HFFc6 (cell line): Measurements from ENCODE around the gene FCN1. TPM values are rescaled to one million over a fixed set of nuclear protein-coding genes. Genes with fewer than 3 reads are reported as not detected.

Experiments used
- DNase-seq: peaks from one replicate; pipeline ENCODE4 v3.0.0-alpha.2; 2018
- H3K27ac Mint-ChIP-seq: 2 replicates; pipeline ENCODE4 v1.8.0; 2020; ENCODE audit warnings: mild to moderate bottlenecking, mixed read lengths
- H3K27me3 Mint-ChIP-seq: 2 replicates; pipeline ENCODE4 v1.8.0; 2021; ENCODE audit warnings: mild to moderate bottlenecking, moderate library complexity, mixed read lengths; ENCODE audit not compliant: insufficient read depth
- H3K36me3 Mint-ChIP-seq: 2 replicates; pipeline ENCODE4 v1.8.0; 2021; ENCODE audit warnings: low read depth, mixed read lengths
- H3K4me1 Mint-ChIP-seq: 2 replicates; pipeline ENCODE4 v1.8.0; 2020; ENCODE audit warnings: low read depth, mixed read lengths
- H3K4me3 Mint-ChIP-seq: 2 replicates; pipeline ENCODE4 v1.8.0; 2020; ENCODE audit warnings: mild to moderate bottlenecking, moderate library complexity, mixed read lengths
- H3K9me3 Mint-ChIP-seq: 2 replicates; pipeline ENCODE4 v1.8.0; 2020; ENCODE audit warnings: mild to moderate bottlenecking, mixed read lengths
- total RNA-seq, 6 experiments: library from RNA; stranded (reverse); fragmentation: NEBNext Ultra II Directional; extraction: Animal tissue kit (Norgen Biotek cat#: 25700); gene quantifications; 2 replicates in 1 of 6; 3 replicates in 5 of 6; pipeline ENCODE4 v1.2.3, GENCODE V29; 2021
- TF ChIP-seq, protein P1 (sequence below): fragments of 200-600 bp; sonication (generic); IDR thresholded peaks from 2 replicates; pipeline ENCODE4 v1.5.0; 2021; ENCODE audit warnings: antibody characterized with exemption, mild to moderate bottlenecking

FCN1 gene
- total RNA-seq, 6 experiments from 2014 or later, result not detected

DNA sequence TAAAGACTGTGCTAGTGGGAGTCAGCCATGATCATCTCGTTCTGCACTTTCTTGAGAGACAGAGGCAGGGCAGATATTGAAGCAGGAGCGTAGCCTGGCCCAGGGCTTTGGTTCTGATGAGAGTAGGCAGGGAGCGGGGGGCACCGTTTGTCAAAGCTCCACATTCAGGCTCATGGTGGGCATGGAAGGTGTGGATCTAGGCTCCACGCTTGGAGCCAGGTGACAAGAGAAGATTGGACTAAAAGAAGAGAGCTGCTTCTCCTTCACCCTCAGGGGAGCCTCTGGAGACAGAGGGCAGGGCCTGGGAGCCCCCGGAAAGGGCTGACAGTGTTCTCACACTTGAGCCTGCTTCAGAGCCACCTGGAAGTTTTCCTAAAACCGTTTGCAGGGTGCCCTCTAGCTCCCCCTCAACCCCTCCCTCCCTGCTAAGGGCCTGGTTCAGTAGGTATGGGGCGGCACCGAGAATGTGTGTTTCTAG is 61.8 kb downstream of the FCN1 start:
- peaks cover 24% of the 10 kb centered on the region for H3K9me3 Mint-ChIP-seq
- peaks cover 5% of the 10 kb centered on the region; the same call in 1 of the 2 replicates for H3K36me3 Mint-ChIP-seq
- TF ChIP-seq, protein P1, sequence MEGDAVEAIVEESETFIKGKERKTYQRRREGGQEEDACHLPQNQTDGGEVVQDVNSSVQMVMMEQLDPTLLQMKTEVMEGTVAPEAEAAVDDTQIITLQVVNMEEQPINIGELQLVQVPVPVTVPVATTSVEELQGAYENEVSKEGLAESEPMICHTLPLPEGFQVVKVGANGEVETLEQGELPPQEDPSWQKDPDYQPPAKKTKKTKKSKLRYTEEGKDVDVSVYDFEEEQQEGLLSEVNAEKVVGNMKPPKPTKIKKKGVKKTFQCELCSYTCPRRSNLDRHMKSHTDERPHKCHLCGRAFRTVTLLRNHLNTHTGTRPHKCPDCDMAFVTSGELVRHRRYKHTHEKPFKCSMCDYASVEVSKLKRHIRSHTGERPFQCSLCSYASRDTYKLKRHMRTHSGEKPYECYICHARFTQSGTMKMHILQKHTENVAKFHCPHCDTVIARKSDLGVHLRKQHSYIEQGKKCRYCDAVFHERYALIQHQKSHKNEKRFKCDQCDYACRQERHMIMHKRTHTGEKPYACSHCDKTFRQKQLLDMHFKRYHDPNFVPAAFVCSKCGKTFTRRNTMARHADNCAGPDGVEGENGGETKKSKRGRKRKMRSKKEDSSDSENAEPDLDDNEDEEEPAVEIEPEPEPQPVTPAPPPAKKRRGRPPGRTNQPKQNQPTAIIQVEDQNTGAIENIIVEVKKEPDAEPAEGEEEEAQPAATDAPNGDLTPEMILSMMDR, result no peak
- peaks cover 13% of the 10 kb centered on the region for H3K4me1 Mint-ChIP-seq
- H3K27ac Mint-ChIP-seq, result no peak overlapping the region
- DNase-seq, result no peak
- H3K27me3 Mint-ChIP-seq, result peaks cover 23% of the 10 kb centered on the region
- H3K4me3 Mint-ChIP-seq, result peak overlapping the region; percentile 11; the same call in 1 of the 2 replicates

Other genes starting within 250 kb of the FCN1 start
- not detected for gene FCN2, start 37.1 kb downstream of the FCN1 start, total RNA-seq
- gene OLFM1, start 169.8 kb upstream of the FCN1 start, total RNA-seq, result under 1 TPM in 2 of 6 experiments, not detected in 4; 0.07 to 0.15 TPM